GM10266 (cell line): ENCODE measurements around the gene PDLIM4.

Experiments
- DNase-seq: peaks from one replicate; pipeline ENCODE4 v3.0.0; 2012; ENCODE audit errors: extremely low spot score
- CTCF ChIP-seq: IDR thresholded peaks from 2 replicates; pipeline ENCODE4 v1.5.1; 2012; ENCODE audit warnings: mild to moderate bottlenecking, low read depth; ENCODE audit not compliant: control insufficient read depth, insufficient read depth; ENCODE audit errors: missing control alignments

Gene PDLIM4

GRCh38 chr5:132269635-132270334, 12.3 kb downstream of the PDLIM4 start:
- TF ChIP-seq CTCF, result no peak
- no peak for DNase-seq

GRCh38 chr5:132270335-132270665, 12.8 kb downstream of the PDLIM4 start:
- no peak for DNase-seq
- no peak for TF ChIP-seq CTCF

- no peak for TF ChIP-seq CTCF
- DNase-seq, result no peak
Measured at GRCh38 chr5:132270706-132271105, 13.2 kb downstream of the PDLIM4 start.

- no peak for DNase-seq
- TF ChIP-seq CTCF, result peak; percentile 5
Measured at GRCh38 chr5:132271251-132272246, 14.1 kb downstream of the PDLIM4 start.

GRCh38 chr5:132272311-132273210, 15.1 kb downstream of the PDLIM4 start:
- peak; percentile 73 for DNase-seq
- peak; percentile 81 for TF ChIP-seq CTCF

- no peak for DNase-seq
- TF ChIP-seq CTCF, result no peak
Measured at GRCh38 chr5:132273631-132274030, 16.1 kb downstream of the PDLIM4 start.
